Measurements from ENCODE around the gene SHISAL1.

SHISAL1 gene

DNA sequence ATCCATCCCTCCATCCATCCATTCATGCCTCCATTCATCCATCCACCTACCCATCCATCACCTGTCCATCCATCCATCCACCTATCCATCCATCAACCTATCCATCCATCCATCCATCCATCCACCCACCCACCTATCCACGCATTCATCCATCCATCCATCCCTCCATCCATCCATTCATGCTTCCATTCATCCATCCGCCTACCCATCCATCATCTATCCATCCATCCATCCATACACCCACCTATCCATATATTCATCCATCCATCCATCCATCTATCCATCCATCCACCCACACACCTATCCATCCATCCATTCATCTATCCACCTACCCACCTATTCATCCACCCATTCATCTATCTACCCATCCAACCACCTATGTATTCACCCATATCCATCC is 118.2 kb downstream of the SHISAL1 start:
- no peaks in the 10 kb centered on the region for H4K20me1 ChIP-seq (ENCODE audit: insufficient read depth)
- H3K27ac ChIP-seq = no peak overlapping the region
- H3K4me1 ChIP-seq (ENCODE audit: low read depth, poor library complexity, severe bottlenecking) = peaks cover 9% of the 10 kb centered on the region
- no peak overlapping the region for H3K9ac ChIP-seq
- no peak overlapping the region for H3K4me2 ChIP-seq
- no peaks in the 10 kb centered on the region for H3K36me3 ChIP-seq (ENCODE audit: insufficient read depth)
- no peak overlapping the region for H2AFZ ChIP-seq (ENCODE audit: low read depth)
- H3K27me3 ChIP-seq (ENCODE audit: insufficient read depth, low read depth) = peaks cover 9% of the 10 kb centered on the region; the same call in 1 of the 2 replicates
- TF ChIP-seq, protein P1, sequence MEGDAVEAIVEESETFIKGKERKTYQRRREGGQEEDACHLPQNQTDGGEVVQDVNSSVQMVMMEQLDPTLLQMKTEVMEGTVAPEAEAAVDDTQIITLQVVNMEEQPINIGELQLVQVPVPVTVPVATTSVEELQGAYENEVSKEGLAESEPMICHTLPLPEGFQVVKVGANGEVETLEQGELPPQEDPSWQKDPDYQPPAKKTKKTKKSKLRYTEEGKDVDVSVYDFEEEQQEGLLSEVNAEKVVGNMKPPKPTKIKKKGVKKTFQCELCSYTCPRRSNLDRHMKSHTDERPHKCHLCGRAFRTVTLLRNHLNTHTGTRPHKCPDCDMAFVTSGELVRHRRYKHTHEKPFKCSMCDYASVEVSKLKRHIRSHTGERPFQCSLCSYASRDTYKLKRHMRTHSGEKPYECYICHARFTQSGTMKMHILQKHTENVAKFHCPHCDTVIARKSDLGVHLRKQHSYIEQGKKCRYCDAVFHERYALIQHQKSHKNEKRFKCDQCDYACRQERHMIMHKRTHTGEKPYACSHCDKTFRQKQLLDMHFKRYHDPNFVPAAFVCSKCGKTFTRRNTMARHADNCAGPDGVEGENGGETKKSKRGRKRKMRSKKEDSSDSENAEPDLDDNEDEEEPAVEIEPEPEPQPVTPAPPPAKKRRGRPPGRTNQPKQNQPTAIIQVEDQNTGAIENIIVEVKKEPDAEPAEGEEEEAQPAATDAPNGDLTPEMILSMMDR (conservative IDR thresholded peaks at IDR 0.05; ENCODE audit: low read depth, low read length) = no peak
- no peaks in the 10 kb centered on the region for H3K79me2 ChIP-seq (ENCODE audit: insufficient read depth, low read depth)
- H3K4me3 ChIP-seq (IDR thresholded peaks at IDR 0.05; ENCODE audit: insufficient read depth, low read depth, low read length) = no peak overlapping the region

All from KMS-11 (cell line).